Measurements from ENCODE around the gene BSN.

DNA sequence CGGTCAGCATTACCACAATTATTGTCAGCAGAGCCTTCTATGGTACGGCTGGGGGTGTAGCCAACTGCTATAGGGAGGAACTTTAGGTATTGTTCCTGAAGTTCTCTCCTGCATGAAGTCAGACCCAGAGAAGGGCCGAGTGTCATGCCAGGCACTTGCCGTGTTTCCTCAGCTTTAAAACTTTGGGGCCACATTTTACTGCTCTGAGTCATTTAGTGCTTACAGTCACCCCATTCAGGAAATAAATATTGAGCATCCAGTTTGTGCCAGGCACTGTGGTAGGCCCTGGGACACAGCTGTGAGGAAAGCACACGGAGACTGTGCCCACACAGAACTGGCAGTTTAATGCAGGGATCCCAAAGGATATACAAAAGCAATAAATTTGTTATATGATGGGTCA lies 65.4 kb downstream of the BSN start:
- TF ChIP-seq, protein P1, sequence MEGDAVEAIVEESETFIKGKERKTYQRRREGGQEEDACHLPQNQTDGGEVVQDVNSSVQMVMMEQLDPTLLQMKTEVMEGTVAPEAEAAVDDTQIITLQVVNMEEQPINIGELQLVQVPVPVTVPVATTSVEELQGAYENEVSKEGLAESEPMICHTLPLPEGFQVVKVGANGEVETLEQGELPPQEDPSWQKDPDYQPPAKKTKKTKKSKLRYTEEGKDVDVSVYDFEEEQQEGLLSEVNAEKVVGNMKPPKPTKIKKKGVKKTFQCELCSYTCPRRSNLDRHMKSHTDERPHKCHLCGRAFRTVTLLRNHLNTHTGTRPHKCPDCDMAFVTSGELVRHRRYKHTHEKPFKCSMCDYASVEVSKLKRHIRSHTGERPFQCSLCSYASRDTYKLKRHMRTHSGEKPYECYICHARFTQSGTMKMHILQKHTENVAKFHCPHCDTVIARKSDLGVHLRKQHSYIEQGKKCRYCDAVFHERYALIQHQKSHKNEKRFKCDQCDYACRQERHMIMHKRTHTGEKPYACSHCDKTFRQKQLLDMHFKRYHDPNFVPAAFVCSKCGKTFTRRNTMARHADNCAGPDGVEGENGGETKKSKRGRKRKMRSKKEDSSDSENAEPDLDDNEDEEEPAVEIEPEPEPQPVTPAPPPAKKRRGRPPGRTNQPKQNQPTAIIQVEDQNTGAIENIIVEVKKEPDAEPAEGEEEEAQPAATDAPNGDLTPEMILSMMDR (IDR thresholded peaks at IDR 0.05; ENCODE audit: insufficient read depth, low read length, poor library complexity, severe bottlenecking), result no peak
- no peak for TF ChIP-seq EZH2phosphoT487 (conservative IDR thresholded peaks at IDR 0.05; ENCODE audit: low read length)

Data from SU-DHL-6 (cell line).